Sciatic nerve (tissue), 2 donors: ENCODE data around the gene ZKSCAN5. TPM values are rescaled to one million over a fixed set of nuclear protein-coding genes. Genes with fewer than 3 reads are reported as not detected.
A peak's percentile ranks its signal among the peaks of the same experiment; 100 is the strongest.

ENCODE experiments used
- ATAC-seq: fragments of 200-7000 bp; cut with Tn5 transposase; one replicate; pipeline ENCODE4 v1.9.1; 2020; ENCODE audit warnings: mild to moderate bottlenecking, moderate library complexity
- DNase-seq: peaks from one replicate; pipeline ENCODE4 v3.0.0-alpha.2; 2020; ENCODE audit warnings: low spot score
- intact Hi-C: fragments of 100-400 bp; cut with DNase I; formaldehyde crosslinking; loops from one replicate; pipeline ENCODE4 v1.14.2; 2022
- total RNA-seq: library from RNA; stranded (reverse); fragmentation: NEBNext Ultra II Directional; extraction: Animal tissue kit (Norgen Biotek cat#: 25700); gene quantifications from one replicate; pipeline ENCODE4 v1.2.1, GENCODE V29; 2021
- donor health status: DM: no; HTN: no; CAD: no.
- donor health status: DM: no; HTN: no; CAD: no.

The ZKSCAN5 gene
- total RNA-seq, result 10.0 TPM

- intact Hi-C loops, result loop anchor here (5.0 kb wide), 1 partner anchor 318 kb away; no protein-coding TSS in a partner anchor
- ATAC-seq (peak; percentile 97), DNase-seq (peak; percentile 99)
Measured at GRCh38 chr7:99504603-99505323, at the start of gene ZKSCAN5. Gene ZKSCAN5, plus strand, starts transcription at chr7:99504662. Its CDS starts 1,383 bp downstream, at chr7:99506045.

GRCh38 chr7:99455874-99456273 lies 48.6 kb upstream of the ZKSCAN5 start:
- DNase-seq, result no peak
- intact Hi-C loops, result no loop called here
- no peak for ATAC-seq

- intact Hi-C loops, result no loop called here
- ATAC-seq (no peak), DNase-seq (no peak)
Measured at GRCh38 chr7:99456288-99456687, 48.2 kb upstream of the ZKSCAN5 start.

- ATAC-seq, result no peak
- no peak for DNase-seq
- intact Hi-C loops, result no loop called here
Measured at GRCh38 chr7:99457050-99457649, 47.3 kb upstream of the ZKSCAN5 start.

- peak; percentile 12 for ATAC-seq
- DNase-seq, result no peak
- intact Hi-C loops, result no loop called here
Measured at GRCh38 chr7:99457650-99458493, 46.6 kb upstream of the ZKSCAN5 start.

GRCh38 chr7:99459087-99459486 lies 45.4 kb upstream of the ZKSCAN5 start:
- DNase-seq (no peak), ATAC-seq (no peak)
- intact Hi-C loops, result no loop called here

- intact Hi-C loops, result no loop called here
- no peak for ATAC-seq
- no peak for DNase-seq
Measured at GRCh38 chr7:99460651-99461050, 43.8 kb upstream of the ZKSCAN5 start.

GRCh38 chr7:99461221-99461620 lies 43.2 kb upstream of the ZKSCAN5 start:
- ATAC-seq, result no peak
- intact Hi-C loops, result no loop called here
- no peak for DNase-seq

- intact Hi-C loops, result no loop called here
- no peak for DNase-seq
- ATAC-seq, result no peak
Measured at GRCh38 chr7:99465421-99465768, 39.1 kb upstream of the ZKSCAN5 start.

- no peak for ATAC-seq
- no peak for DNase-seq
- intact Hi-C loops, result no loop called here
Measured at GRCh38 chr7:99468336-99468918, 36.0 kb upstream of the ZKSCAN5 start.

GRCh38 chr7:99469381-99470065 lies 34.9 kb upstream of the ZKSCAN5 start:
- ATAC-seq (no peak), DNase-seq (no peak)
- intact Hi-C loops, result no loop called here

GRCh38 chr7:99472561-99473314 lies 31.7 kb upstream of the ZKSCAN5 start, which contains the start of gene ZNF789:
Gene ZNF789, plus strand, starts transcription at chr7:99472890. Its CDS starts 3,567 bp downstream, at chr7:99476457.
- DNase-seq, result peak; percentile 98
- intact Hi-C loops, result no loop called here
- ATAC-seq, result peak; percentile 99

- intact Hi-C loops, result no loop called here
- DNase-seq (no peak), ATAC-seq (no peak)
Measured at GRCh38 chr7:99473315-99473596, 31.2 kb upstream of the ZKSCAN5 start.

- DNase-seq (no peak), ATAC-seq (no peak)
- intact Hi-C loops, result no loop called here
Measured at GRCh38 chr7:99476107-99476506, 28.4 kb upstream of the ZKSCAN5 start.

GRCh38 chr7:99478464-99479440 lies 25.7 kb upstream of the ZKSCAN5 start:
- ATAC-seq (peak; percentile 41), DNase-seq (no peak)
- intact Hi-C loops, result no loop called here

- intact Hi-C loops, result loop anchor here (5.0 kb wide), 1 partner anchor 352 kb away; no protein-coding TSS in a partner anchor
- DNase-seq (no peak), ATAC-seq (no peak)
Measured at GRCh38 chr7:99485094-99485493, 19.4 kb upstream of the ZKSCAN5 start.

GRCh38 chr7:99489235-99489634 lies 15.2 kb upstream of the ZKSCAN5 start:
- intact Hi-C loops, result loop anchor here (5.0 kb wide), 1 partner anchor 348 kb away; no protein-coding TSS in a partner anchor
- DNase-seq (no peak), ATAC-seq (no peak)
